HG03103 (cell line): Measurements from ENCODE around the gene ITGA4.

ENCODE experiments used
- ATAC-seq: cut with Tn5 transposase; IDR thresholded peaks from one replicate; pipeline ENCODE4 v1.9.1; 2021; ENCODE audit warnings: low read depth; ENCODE audit not compliant: unreplicated experiment

ITGA4 gene

GRCh38 chr2:181499231-181499630 is 42.0 kb downstream of the ITGA4 start:
- ATAC-seq = no peak

GRCh38 chr2:181500201-181500600 is 43.0 kb downstream of the ITGA4 start:
- no peak for ATAC-seq

- no peak for ATAC-seq
Measured at GRCh38 chr2:181515719-181516118, 58.5 kb downstream of the ITGA4 start.

GRCh38 chr2:181516992-181517391 is 59.8 kb downstream of the ITGA4 start:
- no peak for ATAC-seq

- no peak for ATAC-seq
Measured at GRCh38 chr2:181517685-181518301, 60.6 kb downstream of the ITGA4 start.

- no peak for ATAC-seq
Measured at GRCh38 chr2:181520253-181520652, 63.1 kb downstream of the ITGA4 start.

GRCh38 chr2:181523756-181524155 is 66.6 kb downstream of the ITGA4 start:
- ATAC-seq = no peak

GRCh38 chr2:181526014-181526413 is 68.8 kb downstream of the ITGA4 start:
- no peak for ATAC-seq

GRCh38 chr2:181527058-181527457 is 69.9 kb downstream of the ITGA4 start:
- no peak for ATAC-seq

- no peak for ATAC-seq
Measured at GRCh38 chr2:181528441-181528840, 71.3 kb downstream of the ITGA4 start.

GRCh38 chr2:181536730-181537129 is 79.5 kb downstream of the ITGA4 start:
- no peak for ATAC-seq

- ATAC-seq = no peak
Measured at GRCh38 chr2:181540421-181540820, 83.2 kb downstream of the ITGA4 start.

- ATAC-seq = no peak
Measured at GRCh38 chr2:181542170-181542569, 85.0 kb downstream of the ITGA4 start.

- ATAC-seq = no peak
Measured at GRCh38 chr2:181546086-181546485, 88.9 kb downstream of the ITGA4 start.

GRCh38 chr2:181552808-181553207 is 95.6 kb downstream of the ITGA4 start:
- ATAC-seq = no peak

GRCh38 chr2:181553244-181553643 is 96.1 kb downstream of the ITGA4 start:
- no peak for ATAC-seq

- no peak for ATAC-seq
Measured at GRCh38 chr2:181554061-181554830, 97.1 kb downstream of the ITGA4 start.

GRCh38 chr2:181558371-181558770 is 101.2 kb downstream of the ITGA4 start:
- no peak for ATAC-seq

GRCh38 chr2:181563101-181563692 is 106.0 kb downstream of the ITGA4 start:
- no peak for ATAC-seq

GRCh38 chr2:181566334-181567032 is 109.3 kb downstream of the ITGA4 start:
- ATAC-seq = no peak

- ATAC-seq = no peak
Measured at GRCh38 chr2:181570059-181570458, 112.9 kb downstream of the ITGA4 start.
